H1 (cell line): Measurements from ENCODE around the gene DNAJB6. TPM values are rescaled to one million over a fixed set of nuclear protein-coding genes. Genes with fewer than 3 reads are reported as not detected.
A peak's percentile ranks its signal among the peaks of the same experiment; 100 is the strongest.

ENCODE experiments used
- YY1 ChIP-seq: IDR thresholded peaks from 2 replicates; pipeline ENCODE4 v1.6.1; 2011; ENCODE audit warnings: low read depth, mild to moderate bottlenecking, low read length
- polyA plus RNA-seq, 7 experiments: library from polyadenylated mRNA; depleted of rRNA in 3 of 7; stranded (reverse) in 5 of 7; unstranded in 2 of 7; fragments of >200 nt in 5 of 7; fragments of 200-250 nt in 2 of 7; gene quantifications; 1 replicate in 5 of 7; 2 replicates in 1 of 7; 4 replicates in 1 of 7; pipeline versions ENCODE4 v1.2.1 to v1.2.3, GENCODE V29; 2011 to 2013; ENCODE audit warnings: missing spikeins in 2 of 7, mixed read lengths in 2 of 7
- total RNA-seq: library from RNA; stranded (reverse); fragmentation: NEBNext Ultra II Directional; extraction: Animal tissue kit (Norgen Biotek cat#: 25700); gene quantifications from 2 replicates; pipeline ENCODE4 v1.2.1, GENCODE V29; 2021

The DNAJB6 gene
- total and polyA plus RNA-seq, 2 of the 8 experiments (the other 6 are each of a cell fraction or from before 2014, with no cell fraction given): 166 to 295 TPM

- peak; percentile 71; the same call in 1 of the 2 replicates for TF ChIP-seq YY1
- TF ChIP-seq, all 59 proteins: peak for 4
Observed at GRCh38 chr7:157310676-157311185, 26.1 kb upstream of the DNAJB6 start (continued).
